ENCODE results near the gene AK6.

- TF ChIP-seq TAF1 (conservative IDR thresholded peaks at IDR 0.05), result no peak
- TF ChIP-seq REST (IDR thresholded peaks at IDR 0.05), result no peak
- TF ChIP-seq MAX (IDR thresholded peaks at IDR 0.05), result no peak
- no peak for TF ChIP-seq CTCF (IDR thresholded peaks at IDR 0.05; ENCODE audit: low read depth, low read length, missing input control)
- no peak for TF ChIP-seq EGR1 (IDR thresholded peaks at IDR 0.05; ENCODE audit: low read depth in 2 of 2)
Observed at GRCh38 chr5:69326365-69326764, 43.0 kb downstream of the AK6 start.
